Endothelial cell of umbilical vein (primary cell): ENCODE data around the gene ALDH1L1. TPM values are rescaled to one million over a fixed set of nuclear protein-coding genes. Genes with fewer than 3 reads are reported as not detected.

Experiments used
- BruUV-seq: library from RNA; stranded (reverse); fragments of 400-500 nt; replicated peaks from 2 replicates; lab custom pipeline; 2021; lab: Mats Ljungman, UMichigan
- CTCF ChIA-PET: fragments of 300-600, 350-600 bp; sonication (Branson Sonifier 250); formaldehyde crosslinking; loops from one replicate; lab custom pipeline; 2021; ENCODE audit warnings: antibody characterized with exemption, inconsistent platforms; lab: Charles Lee
- POLR2A ChIA-PET: fragments of 300-600, 350-600 bp; sonication (Branson Sonifier 250); formaldehyde crosslinking; loops from one replicate; lab custom pipeline; 2021; ENCODE audit warnings: antibody characterized with exemption, inconsistent platforms; lab: Charles Lee
- DNase-seq: peaks from one replicate; pipeline ENCODE4 v3.0.0-alpha.2; 2011; ENCODE audit warnings: low read depth, low spot score
- FAIRE-seq: peaks from 2 replicates; lab custom pipeline; 2011; peaks lifted over from hg19 to GRCh38; lab: Jason Lieb, UNC
- H2AFZ ChIP-seq: 2 replicates; pipeline ENCODE4 v1.6.0; 2012; ENCODE audit warnings: low read depth, low read length, control low read depth, inconsistent platforms
- H3K27ac ChIP-seq: 2 replicates; pipeline ENCODE4 v1.5.1; 2011; ENCODE audit warnings: low read depth, mild to moderate bottlenecking, control low read depth, low read length, moderate library complexity; ENCODE audit not compliant: insufficient read depth
- H3K27me3 ChIP-seq, 2 experiments: 2 replicates each; pipeline versions ENCODE4 v1.6.0 to v1.6.1; 2011; ENCODE audit warnings: low read length in 2 of 2, mixed read lengths in 1 of 2; ENCODE audit not compliant: control insufficient read depth in 2 of 2, insufficient read depth in 2 of 2
- H3K36me3 ChIP-seq, 2 experiments: 2 replicates in 1 of 2; 3 replicates in 1 of 2; pipeline ENCODE4 v1.5.1; 2011; ENCODE audit warnings: low read length in 2 of 2, mild to moderate bottlenecking in 1 of 2, moderate library complexity in 1 of 2; ENCODE audit not compliant: control insufficient read depth in 2 of 2, insufficient read depth in 2 of 2; ENCODE audit errors: extremely low read depth in 1 of 2
- H3K4me1 ChIP-seq: 3 replicates; pipeline ENCODE4 v1.5.1; 2011; ENCODE audit warnings: mild to moderate bottlenecking, low read length; ENCODE audit not compliant: control insufficient read depth, insufficient read depth; ENCODE audit errors: extremely low read depth
- H3K4me2 ChIP-seq: 2 replicates; pipeline ENCODE4 v1.6.1; 2011; ENCODE audit warnings: low read length, control low read depth, mixed read lengths; ENCODE audit not compliant: insufficient read depth
- H3K4me3 ChIP-seq, 3 experiments: fragments of 200-600 bp in 1 of 3; sonication (generic), shearing (Covaris generic) in 1 of 3; replicated peaks in 1 of 3; 2 replicates each; pipeline ENCODE4 v1.5.1; 2011 to 2016; ENCODE audit warnings: control low read depth in 3 of 3, low read length in 3 of 3, mild to moderate bottlenecking in 2 of 3, inconsistent platforms in 1 of 3, low read depth in 1 of 3, moderate library complexity in 1 of 3; ENCODE audit not compliant: insufficient read depth in 1 of 3
- H3K79me2 ChIP-seq: 2 replicates; pipeline ENCODE4 v1.6.0; 2012; ENCODE audit warnings: low read length, inconsistent platforms; ENCODE audit not compliant: control insufficient read depth, insufficient read depth
- H3K9ac ChIP-seq: replicated peaks from 2 replicates; pipeline ENCODE3; 2011; ENCODE audit warnings: low read length, control low read depth; ENCODE audit not compliant: insufficient read depth; ENCODE audit errors: extremely low read depth
- H3K9me1 ChIP-seq: replicated peaks from 3 replicates; pipeline ENCODE4 v1.6.0; 2011; ENCODE audit warnings: mild to moderate bottlenecking, low read length; ENCODE audit not compliant: control insufficient read depth, insufficient read depth; ENCODE audit errors: extremely low read depth
- H3K9me3 ChIP-seq: replicated peaks from 2 replicates; pipeline ENCODE4 v1.5.1; 2012; ENCODE audit warnings: low read length, inconsistent platforms; ENCODE audit not compliant: control insufficient read depth, insufficient read depth
- H4K20me1 ChIP-seq: replicated peaks from 2 replicates; pipeline ENCODE3; 2011; ENCODE audit warnings: mild to moderate bottlenecking, low read length; ENCODE audit not compliant: control insufficient read depth, insufficient read depth; ENCODE audit errors: extremely low read depth
- CTCF ChIP-seq, 2 donors: IDR thresholded peaks; 1 replicate in 1 of 2; 2 replicates in 1 of 2; pipeline ENCODE4 v1.5.1; 2011; ENCODE audit warnings: low read length in 2 of 2, mild to moderate bottlenecking in 2 of 2, moderate library complexity in 2 of 2, control low read depth in 1 of 2, inconsistent platforms in 1 of 2, low read depth in 1 of 2; ENCODE audit not compliant: insufficient read depth in 1 of 2; ENCODE audit errors: extremely low read depth in 1 of 2
- EZH2 ChIP-seq: IDR thresholded peaks from 2 replicates; pipeline ENCODE4 v1.6.1; 2012; ENCODE audit warnings: borderline replicate concordance, low read depth, mild to moderate bottlenecking, moderate library complexity, low read length, inconsistent platforms; ENCODE audit not compliant: severe bottlenecking
- FOS ChIP-seq: IDR thresholded peaks from 2 replicates; pipeline ENCODE4 v1.6.1; 2011; ENCODE audit warnings: mild to moderate bottlenecking, low read length, moderate library complexity, borderline replicate concordance; ENCODE audit not compliant: insufficient read depth
- GATA2 ChIP-seq: IDR thresholded peaks from 2 replicates; pipeline ENCODE4 v1.7.0; 2011; ENCODE audit warnings: low read depth, mild to moderate bottlenecking, moderate library complexity, mixed read lengths, low read length; ENCODE audit not compliant: insufficient read length, insufficient read depth
- JUN ChIP-seq: IDR thresholded peaks from 2 replicates; pipeline ENCODE4 v1.6.1; 2011; ENCODE audit warnings: borderline replicate concordance, low read depth; ENCODE audit not compliant: insufficient read length, insufficient read depth
- MAX ChIP-seq: IDR thresholded peaks from 2 replicates; pipeline ENCODE4 v1.6.1; 2011; ENCODE audit not compliant: insufficient read depth, insufficient read length
- MYC ChIP-seq: IDR thresholded peaks from one replicate; pipeline ENCODE4 v1.6.1; 2011; ENCODE audit warnings: mild to moderate bottlenecking, low read depth, low read length
- POLR2A ChIP-seq: IDR thresholded peaks from 2 replicates; pipeline ENCODE4 v1.6.1; 2012; ENCODE audit warnings: low read depth, mild to moderate bottlenecking, control low read depth, low read length
- POLR2AphosphoS5 ChIP-seq: IDR thresholded peaks from 2 replicates; pipeline ENCODE4 v1.6.1; 2012; ENCODE audit warnings: low read depth, mild to moderate bottlenecking, control low read depth, low read length, moderate library complexity; ENCODE audit not compliant: insufficient read depth
- dilution Hi-C: fragments of 300-500 bp; cut with MboI; formaldehyde crosslinking; loops from one replicate; pipeline ENCODE4 v1.15.0; 2019; ENCODE audit warnings: low sequenced_read_pairs; ENCODE audit not compliant: extremely low pct_ligation_motif_present
- intact Hi-C: fragments of 100-400 bp; cut with micrococcal nuclease; formaldehyde crosslinking; loops from one replicate; pipeline ENCODE4 v1.10.0; 2022
- polyA plus RNA-seq, 4 experiments: library from polyadenylated mRNA; depleted of rRNA in 3 of 4; stranded (reverse) in 3 of 4; unstranded in 1 of 4; fragments of >200 nt; gene quantifications; 2 replicates each; pipeline versions ENCODE4 v1.2.1 to v1.2.3, GENCODE V29; 2011 to 2012; ENCODE audit warnings: missing spikeins in 1 of 4
- total RNA-seq: library from RNA; stranded (reverse); gene quantifications from 2 replicates; pipeline ENCODE4 v1.2.3, GENCODE V29; 2021

ALDH1L1 gene
- total and polyA plus RNA-seq, 2 donors (not counting 3 experiments of a cell fraction or from before 2014, with no cell fraction given) = not detected

GRCh38 chr3:126056088-126056487 is 124.3 kb downstream of the ALDH1L1 start:
- intact Hi-C loops = no loop called here
- ChIA-PET CTCF (no interaction called here), POLR2A (no interaction called here)
- H3K4me2 ChIP-seq = no peak overlapping the region
- no peaks in the 10 kb centered on the region for H3K79me2 ChIP-seq
- H3K9me3 ChIP-seq = no peaks in the 10 kb centered on the region
- no TSS peak for BruUV-seq
- FAIRE-seq (no peak), DNase-seq (no peak)
- no peak overlapping the region for H3K27ac ChIP-seq
- no peak overlapping the region for H3K9ac ChIP-seq
- no peaks in the 10 kb centered on the region for H3K27me3 ChIP-seq
- H3K9me1 ChIP-seq = no peaks in the 10 kb centered on the region
- no peaks in the 10 kb centered on the region for H4K20me1 ChIP-seq
- no peak overlapping the region for H2AFZ ChIP-seq
- dilution Hi-C loops = no loop called here
- no peaks in the 10 kb centered on the region for H3K4me1 ChIP-seq
- H3K4me3 ChIP-seq = no peak overlapping the region
- H3K36me3 ChIP-seq = no peaks in the 10 kb centered on the region
- TF ChIP-seq MAX (no peak), MYC (no peak), POLR2AphosphoS5 (no peak), FOS (no peak), JUN (no peak), POLR2A (no peak), GATA2 (no peak), EZH2 (no peak), CTCF (IDR thresholded peaks at IDR 0.05; ENCODE audit: extremely low read depth in 1 of 2, insufficient read depth in 1 of 2, low read depth in 1 of 2, low read length in 2 of 2) (no peak)
